HCT116 (cell line): ENCODE measurements around the gene PTPRCAP. TPM values are rescaled to one million over a fixed set of nuclear protein-coding genes. Genes with fewer than 3 reads are reported as not detected.

Experiments used
- ATAC-seq: fragments of 200-7000 bp; cut with Tn5 transposase; 2 replicates; pipeline ENCODE4 v1.9.1; 2020; ENCODE audit warnings: mild to moderate bottlenecking, moderate library complexity
- BruUV-seq: library from RNA; stranded (reverse); fragments of 400-500 nt; replicated peaks from 2 replicates; lab custom pipeline; 2021; lab: Mats Ljungman, UMichigan
- CTCF ChIA-PET: fragments of 300-600 bp; sonication (Branson Sonifier 250); formaldehyde crosslinking; loops from one replicate; lab custom pipeline; 2021; ENCODE audit warnings: antibody characterized with exemption; lab: Charles Lee
- POLR2A ChIA-PET: fragments of 300-600, 350-600 bp; sonication (Branson Sonifier 250); formaldehyde crosslinking; loops from one replicate; lab custom pipeline; 2021; ENCODE audit warnings: antibody characterized with exemption; lab: Charles Lee
- RAD21 ChIA-PET, 2 experiments: fragments of 300-600 bp; sonication (Branson Sonifier 250); formaldehyde crosslinking; loops; one replicate each; lab custom pipeline; 2023; ENCODE audit warnings: low total read pairs in 2 of 2; ENCODE audit not compliant: uncharacterized antibody in 2 of 2, unreplicated experiment in 2 of 2, low non-redundant PET in 1 of 2; lab: Charles Lee
- DNase-seq: peaks from one replicate; pipeline ENCODE4 v3.0.0-alpha.2; 2010; ENCODE audit warnings: low read depth, low spot score
- H2AFZ ChIP-seq: fragments of 200-600 bp; shearing (Covaris generic), sonication (generic); 2 replicates; pipeline ENCODE4 v1.6.1; 2017; ENCODE audit warnings: low read depth, mixed run types, mixed read lengths, antibody characterized with exemption, low read length; ENCODE audit not compliant: poor library complexity, severe bottlenecking
- H3K27ac ChIP-seq: 2 replicates; pipeline ENCODE4 v1.5.1; 2012; ENCODE audit warnings: low read depth, low read length
- H3K27me3 ChIP-seq: fragments of 200-600 bp; sonication (generic); 2 replicates; pipeline ENCODE4 v1.6.1; 2016; ENCODE audit warnings: mixed run types, low read length, mixed read lengths; ENCODE audit not compliant: insufficient read depth
- H3K36me3 ChIP-seq, 2 experiments: fragments of 200-500 bp in 1 of 2; fragments of 200-600 bp in 1 of 2; sonication (Bioruptor generic) in 1 of 2; sonication (generic) in 1 of 2; 2 replicates each; pipeline versions ENCODE4 v1.5.1 to v1.6.1; 2014 to 2016; ENCODE audit warnings: low read length in 2 of 2, inconsistent platforms in 1 of 2, mixed read lengths in 1 of 2, mixed run types in 1 of 2; ENCODE audit not compliant: insufficient read depth in 2 of 2, control insufficient read depth in 1 of 2
- H3K4me1 ChIP-seq, 2 experiments: fragments of 200-600 bp in 1 of 2; sonication (generic) in 1 of 2; 2 replicates each; pipeline versions ENCODE4 v1.5.1 to v1.6.1; 2012 to 2017; ENCODE audit warnings: low read length in 2 of 2, inconsistent platforms in 1 of 2, mild to moderate bottlenecking in 1 of 2, mixed read lengths in 1 of 2, mixed run types in 1 of 2, moderate library complexity in 1 of 2; ENCODE audit not compliant: insufficient read depth in 2 of 2, control insufficient read depth in 1 of 2
- H3K4me2 ChIP-seq: fragments of 200-600 bp; sonication (generic); 2 replicates; pipeline ENCODE4 v1.6.1; 2017; ENCODE audit warnings: mixed run types, low read length, mixed read lengths
- H3K4me3 ChIP-seq, 2 experiments: fragments of 200-600 bp in 1 of 2; sonication (generic) in 1 of 2; replicated peaks in 1 of 2; 2 replicates each; pipeline ENCODE4 v1.5.1; 2011 to 2016; ENCODE audit warnings: low read length in 2 of 2, control low read depth in 1 of 2, low read depth in 1 of 2, mild to moderate bottlenecking in 1 of 2, mixed read lengths in 1 of 2, mixed run types in 1 of 2
- H3K79me2 ChIP-seq: fragments of 200-600 bp; sonication (generic); 2 replicates; pipeline ENCODE4 v1.6.1; 2017; ENCODE audit warnings: mild to moderate bottlenecking, mixed run types, low read length, moderate library complexity, mixed read lengths; ENCODE audit not compliant: insufficient read depth
- H3K9ac ChIP-seq: fragments of 200-600 bp; sonication (generic); 2 replicates; pipeline ENCODE4 v1.6.1; 2016; ENCODE audit warnings: low read length, mixed read lengths
- H3K9me2 ChIP-seq: fragments of 200-600 bp; sonication (generic), shearing (Covaris generic); 2 replicates; pipeline ENCODE4 v1.6.1; 2017; ENCODE audit warnings: mixed run types, mild to moderate bottlenecking, moderate library complexity; ENCODE audit not compliant: insufficient read depth
- H3K9me3 ChIP-seq, 2 experiments: fragments of 200-500 bp in 1 of 2; fragments of 200-600 bp in 1 of 2; sonication (Bioruptor generic) in 1 of 2; sonication (generic) in 1 of 2; 2 replicates each; pipeline ENCODE4 v1.6.1; 2014 to 2017; ENCODE audit warnings: low read length in 2 of 2, mixed read lengths in 2 of 2, inconsistent platforms in 1 of 2, low read depth in 1 of 2, mild to moderate bottlenecking in 1 of 2, mixed run types in 1 of 2, moderate library complexity in 1 of 2; ENCODE audit not compliant: control insufficient read depth in 1 of 2, insufficient read depth in 1 of 2
- H4K20me1 ChIP-seq: fragments of 200-600 bp; sonication (generic), shearing (Covaris generic); 2 replicates; pipeline ENCODE4 v1.6.1; 2017; ENCODE audit warnings: mixed run types, mild to moderate bottlenecking, moderate library complexity; ENCODE audit not compliant: insufficient read depth
- CBX3 ChIP-seq: IDR thresholded peaks from 2 replicates; pipeline ENCODE4 v1.6.1; 2012; ENCODE audit warnings: low read depth
- CEBPB ChIP-seq: IDR thresholded peaks from 2 replicates; pipeline ENCODE4 v1.6.1; 2012; ENCODE audit warnings: low read depth
- EGR1 ChIP-seq: IDR thresholded peaks from 2 replicates; pipeline ENCODE4 v1.6.1; 2012; ENCODE audit warnings: low read depth
- ELF1 ChIP-seq: IDR thresholded peaks from 2 replicates; pipeline ENCODE4 v1.6.1; 2012; ENCODE audit warnings: low read depth, borderline replicate concordance
- EZH2 ChIP-seq: fragments of 200-600 bp; sonication (generic); IDR thresholded peaks from 2 replicates; pipeline ENCODE4 v1.6.1; 2017; ENCODE audit warnings: antibody characterized with exemption, mixed run types
- EZH2phosphoT487 ChIP-seq: fragments of 200-600 bp; IDR thresholded peaks from 2 replicates; pipeline ENCODE4 v1.6.1; 2018; ENCODE audit warnings: antibody characterized with exemption, borderline replicate concordance
- JUND ChIP-seq: IDR thresholded peaks from 2 replicates; pipeline ENCODE4 v1.6.1; 2012
- POLR2A ChIP-seq: IDR thresholded peaks from 2 replicates; pipeline ENCODE4 v1.7.0; 2011; ENCODE audit warnings: borderline replicate concordance; ENCODE audit not compliant: insufficient read depth, insufficient read length; ENCODE audit errors: extremely low read depth
- POLR2AphosphoS5 ChIP-seq: IDR thresholded peaks from 2 replicates; pipeline ENCODE4 v1.6.1; 2011; ENCODE audit warnings: mild to moderate bottlenecking, low read depth, low read length, moderate library complexity
- REST ChIP-seq: IDR thresholded peaks from 2 replicates; pipeline ENCODE4 v1.6.1; 2012; ENCODE audit warnings: low read depth
- SIN3A ChIP-seq: IDR thresholded peaks from 2 replicates; pipeline ENCODE4 v1.6.1; 2012; ENCODE audit warnings: low read depth
- TCF7L2 ChIP-seq: IDR thresholded peaks from 2 replicates; pipeline ENCODE4 v1.7.0; 2011; ENCODE audit warnings: borderline replicate concordance, inconsistent platforms; ENCODE audit not compliant: insufficient read depth, insufficient read length; ENCODE audit errors: extremely low read depth
- intact Hi-C: fragments of 100-400 bp; cut with micrococcal nuclease; formaldehyde crosslinking; loops from 2 replicates; pipeline ENCODE4 v1.10.0; 2022
- total RNA-seq: library from RNA; stranded (reverse); gene quantifications from one replicate; pipeline ENCODE4 v1.2.1, GENCODE V29; 2021; ENCODE audit not compliant: unreplicated experiment
- TF ChIP-seq, protein P1 (sequence below): IDR thresholded peaks from 2 replicates; pipeline ENCODE4 v1.6.1; 2012
- TF ChIP-seq, protein P2 (sequence below): IDR thresholded peaks from 2 replicates; pipeline ENCODE4 v1.6.1; 2012
- TF ChIP-seq, protein P3 (sequence below): IDR thresholded peaks from 2 replicates; pipeline ENCODE4 v1.6.1; 2011; ENCODE audit warnings: mild to moderate bottlenecking, low read length, moderate library complexity; ENCODE audit not compliant: insufficient replicate concordance; ENCODE audit errors: extremely low read depth

Gene PTPRCAP
- total RNA-seq, 1 experiment from 2014 or later, result 1.4 TPM

GRCh38 chr11:67387518-67387917, 50.0 kb downstream of the PTPRCAP start:
- H3K27ac ChIP-seq, result no peak overlapping the region

More at GRCh38 chr11:67387518-67387917, 50.0 kb downstream of the PTPRCAP start:
- intact Hi-C loops, result no loop called here
- Histone ChIP-seq H3K79me2 (peaks cover 11% of the 10 kb centered on the region; the same call in 1 of the 2 replicates), H2AFZ (no peak overlapping the region), H3K9ac (no peak overlapping the region), H3K27me3 (no peaks in the 10 kb centered on the region), H3K9me3 (no peaks in the 10 kb centered on the region), H3K4me3 (no peak overlapping the region), H3K4me1 (peaks cover 16 to 45% of the 10 kb centered on the region in 2 experiments), H4K20me1 (no peaks in the 10 kb centered on the region), H3K9me2 (no peaks in the 10 kb centered on the region), H3K36me3 (no peaks in the 10 kb centered on the region), H3K4me2 (no peak overlapping the region)
- CTCF ChIA-PET, result interaction anchor here (0.7 to 1.5 kb wide), 3 partner anchors 14 to 233 kb away, joined by 3 to 8 read pairs (median 4); partner anchors contain the start of gene PPP1CA
- ATAC-seq (no peak), DNase-seq (no peak)
- TF ChIP-seq CBX3 (no peak), EZH2 (no peak), CEBPB (no peak), EGR1 (no peak), POLR2AphosphoS5 (no peak), SIN3A (no peak), POLR2A (no peak), TCF7L2 (no peak), REST (no peak), ELF1 (no peak), JUND (no peak), EZH2phosphoT487 (no peak)
- TF ChIP-seq, protein P1, sequence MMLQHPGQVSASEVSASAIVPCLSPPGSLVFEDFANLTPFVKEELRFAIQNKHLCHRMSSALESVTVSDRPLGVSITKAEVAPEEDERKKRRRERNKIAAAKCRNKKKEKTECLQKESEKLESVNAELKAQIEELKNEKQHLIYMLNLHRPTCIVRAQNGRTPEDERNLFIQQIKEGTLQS, result no peak
- TF ChIP-seq, protein P2, sequence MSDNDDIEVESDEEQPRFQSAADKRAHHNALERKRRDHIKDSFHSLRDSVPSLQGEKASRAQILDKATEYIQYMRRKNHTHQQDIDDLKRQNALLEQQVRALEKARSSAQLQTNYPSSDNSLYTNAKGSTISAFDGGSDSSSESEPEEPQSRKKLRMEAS, result no peak
- TF ChIP-seq, protein P3, sequence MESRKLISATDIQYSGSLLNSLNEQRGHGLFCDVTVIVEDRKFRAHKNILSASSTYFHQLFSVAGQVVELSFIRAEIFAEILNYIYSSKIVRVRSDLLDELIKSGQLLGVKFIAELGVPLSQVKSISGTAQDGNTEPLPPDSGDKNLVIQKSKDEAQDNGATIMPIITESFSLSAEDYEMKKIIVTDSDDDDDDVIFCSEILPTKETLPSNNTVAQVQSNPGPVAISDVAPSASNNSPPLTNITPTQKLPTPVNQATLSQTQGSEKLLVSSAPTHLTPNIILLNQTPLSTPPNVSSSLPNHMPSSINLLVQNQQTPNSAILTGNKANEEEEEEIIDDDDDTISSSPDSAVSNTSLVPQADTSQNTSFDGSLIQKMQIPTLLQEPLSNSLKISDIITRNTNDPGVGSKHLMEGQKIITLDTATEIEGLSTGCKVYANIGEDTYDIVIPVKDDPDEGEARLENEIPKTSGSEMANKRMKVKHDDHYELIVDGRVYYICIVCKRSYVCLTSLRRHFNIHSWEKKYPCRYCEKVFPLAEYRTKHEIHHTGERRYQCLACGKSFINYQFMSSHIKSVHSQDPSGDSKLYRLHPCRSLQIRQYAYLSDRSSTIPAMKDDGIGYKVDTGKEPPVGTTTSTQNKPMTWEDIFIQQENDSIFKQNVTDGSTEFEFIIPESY, result no peak
- RAD21 ChIA-PET, result no interaction called here
- no TSS peak for BruUV-seq
- POLR2A ChIA-PET, result interaction anchor here (1.0 to 2.1 kb wide), 2 partner anchors 14 to 33 kb away, joined by 3 to 7 read pairs; partner anchors contain the start of gene PPP1CA
